ENCODE measurements around the gene CASKIN2.

- TF ChIP-seq CTCF (IDR thresholded peaks at IDR 0.05): no peak
- TF ChIP-seq POLR2A (IDR thresholded peaks at IDR 0.05): no peak
These were observed 39.5 kb downstream of the CASKIN2 start for GRCh38 chr17:75475851-75476250.
